Measurements from ENCODE around the gene BLOC1S1. TPM values are rescaled to one million over a fixed set of nuclear protein-coding genes. Genes with fewer than 3 reads are reported as not detected.

BLOC1S1 gene
- total RNA-seq, 1 donor from 2014 or later: 51.0 TPM

GRCh38 chr12:55743406-55744339, 27.8 kb downstream of the BLOC1S1 start:
- no peaks in the 10 kb centered on the region for H3K36me3 ChIP-seq (ENCODE audit: insufficient read depth, low read length)
- DNase-seq (ENCODE audit: low read depth): peak; percentile 47
- no peaks in the 10 kb centered on the region for H3K9me3 ChIP-seq (ENCODE audit: insufficient read depth, low read depth, low read length)
- H3K36me3 Mint-ChIP-seq (ENCODE audit: low read depth, unreplicated experiment): peaks cover 4% of the 10 kb centered on the region
- TF ChIP-seq, protein P1, sequence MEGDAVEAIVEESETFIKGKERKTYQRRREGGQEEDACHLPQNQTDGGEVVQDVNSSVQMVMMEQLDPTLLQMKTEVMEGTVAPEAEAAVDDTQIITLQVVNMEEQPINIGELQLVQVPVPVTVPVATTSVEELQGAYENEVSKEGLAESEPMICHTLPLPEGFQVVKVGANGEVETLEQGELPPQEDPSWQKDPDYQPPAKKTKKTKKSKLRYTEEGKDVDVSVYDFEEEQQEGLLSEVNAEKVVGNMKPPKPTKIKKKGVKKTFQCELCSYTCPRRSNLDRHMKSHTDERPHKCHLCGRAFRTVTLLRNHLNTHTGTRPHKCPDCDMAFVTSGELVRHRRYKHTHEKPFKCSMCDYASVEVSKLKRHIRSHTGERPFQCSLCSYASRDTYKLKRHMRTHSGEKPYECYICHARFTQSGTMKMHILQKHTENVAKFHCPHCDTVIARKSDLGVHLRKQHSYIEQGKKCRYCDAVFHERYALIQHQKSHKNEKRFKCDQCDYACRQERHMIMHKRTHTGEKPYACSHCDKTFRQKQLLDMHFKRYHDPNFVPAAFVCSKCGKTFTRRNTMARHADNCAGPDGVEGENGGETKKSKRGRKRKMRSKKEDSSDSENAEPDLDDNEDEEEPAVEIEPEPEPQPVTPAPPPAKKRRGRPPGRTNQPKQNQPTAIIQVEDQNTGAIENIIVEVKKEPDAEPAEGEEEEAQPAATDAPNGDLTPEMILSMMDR (IDR thresholded peaks at IDR 0.05; ENCODE audit: insufficient read depth, low read depth, low read length): no peak
- TF ChIP-seq EZH2 (IDR thresholded peaks at IDR 0.05; ENCODE audit: insufficient read depth, low read length): no peak
- peak overlapping the region; percentile 76 for H3K4me3 ChIP-seq (ENCODE audit: insufficient read depth, low read depth, low read length)
- H3K27me3 Mint-ChIP-seq (ENCODE audit: low read depth, unreplicated experiment): no peaks in the 10 kb centered on the region
- peaks cover 19% of the 10 kb centered on the region for H3K4me1 Mint-ChIP-seq (ENCODE audit: low read depth, unreplicated experiment)
- no peak for FAIRE-seq
- peaks cover 14% of the 10 kb centered on the region for H3K4me1 ChIP-seq (ENCODE audit: insufficient read depth, low read length)
- H3K4me3 Mint-ChIP-seq (ENCODE audit: unreplicated experiment): peak overlapping the region; percentile 94
- H3K27ac ChIP-seq (ENCODE audit: low read depth, low read length): peak overlapping the region; percentile 18
- H3K9ac ChIP-seq (ENCODE audit: low read length): peak overlapping the region; percentile 75
- no peaks in the 10 kb centered on the region for H3K27me3 ChIP-seq (ENCODE audit: insufficient read depth, low read length)
- H3K27ac Mint-ChIP-seq (ENCODE audit: unreplicated experiment): peak overlapping the region; percentile 81
- H3K4me2 ChIP-seq (ENCODE audit: low read length): peak overlapping the region; percentile 100
- no peaks in the 10 kb centered on the region for H3K9me3 Mint-ChIP-seq (ENCODE audit: unreplicated experiment)
- H2AFZ ChIP-seq (ENCODE audit: low read depth, low read length): peak overlapping the region; percentile 70
- peaks cover 39% of the 10 kb centered on the region for H4K20me1 ChIP-seq (ENCODE audit: insufficient read depth, low read length)
- H3K79me2 ChIP-seq (ENCODE audit: insufficient read depth, low read length): peaks cover 10% of the 10 kb centered on the region

DNA sequence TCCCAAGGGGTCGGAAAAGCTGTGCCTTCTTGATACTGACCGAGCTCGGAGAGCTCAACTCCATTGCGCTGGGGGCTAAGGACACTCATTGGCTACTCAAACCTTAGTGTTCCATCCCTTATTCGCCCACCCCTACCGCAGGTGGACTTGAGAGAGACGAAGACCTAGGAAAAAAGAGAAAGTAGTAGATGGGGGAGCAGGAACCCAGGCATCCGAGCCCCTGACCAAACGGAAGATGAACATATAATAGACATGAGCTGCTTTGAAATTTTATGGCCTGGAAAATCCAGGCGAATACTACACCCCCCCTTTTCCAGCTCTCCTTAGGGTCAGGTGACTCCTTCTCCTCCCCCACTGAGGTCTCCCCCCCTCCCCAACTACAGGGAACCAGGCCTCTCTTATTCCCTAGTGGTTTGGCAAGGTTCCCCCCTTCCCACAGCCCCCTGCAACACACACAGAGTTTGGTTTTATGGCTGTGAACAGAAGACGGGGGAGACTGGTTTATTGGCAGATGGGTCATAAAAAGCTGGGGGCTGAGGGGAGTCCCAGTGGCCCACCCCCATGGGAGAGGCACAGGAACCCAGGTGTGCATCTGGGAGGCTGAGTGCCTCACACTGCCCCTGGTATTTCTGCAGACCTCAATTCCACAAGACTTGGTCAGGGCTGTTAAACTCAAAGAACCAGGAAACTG, 28.6 kb downstream of the BLOC1S1 start:
- H3K9ac ChIP-seq (ENCODE audit: low read length): peak overlapping the region; percentile 75
- Mint-ChIP-seq H3K4me3 (ENCODE audit: unreplicated experiment) (peak overlapping the region; percentile 94), H3K9me3 (ENCODE audit: unreplicated experiment) (no peaks in the 10 kb centered on the region), H3K27me3 (ENCODE audit: low read depth, unreplicated experiment) (no peaks in the 10 kb centered on the region), H3K4me1 (ENCODE audit: low read depth, unreplicated experiment) (peaks cover 19% of the 10 kb centered on the region), H3K27ac (ENCODE audit: unreplicated experiment) (peak overlapping the region; percentile 81), H3K36me3 (ENCODE audit: low read depth, unreplicated experiment) (peaks cover 4% of the 10 kb centered on the region)
- no peaks in the 10 kb centered on the region for H3K9me3 ChIP-seq (ENCODE audit: insufficient read depth, low read depth, low read length)
- H3K4me2 ChIP-seq (ENCODE audit: low read length): peak overlapping the region; percentile 100
- H3K27ac ChIP-seq (ENCODE audit: low read depth, low read length): no peak overlapping the region
- peaks cover 14% of the 10 kb centered on the region for H3K4me1 ChIP-seq (ENCODE audit: insufficient read depth, low read length)
- H3K79me2 ChIP-seq (ENCODE audit: insufficient read depth, low read length): peaks cover 10% of the 10 kb centered on the region
- TF ChIP-seq, protein P1 (IDR thresholded peaks at IDR 0.05; ENCODE audit: insufficient read depth, low read depth, low read length): no peak
- TF ChIP-seq EZH2 (IDR thresholded peaks at IDR 0.05; ENCODE audit: insufficient read depth, low read length): no peak
- no peak for FAIRE-seq
- H3K4me3 ChIP-seq (ENCODE audit: insufficient read depth, low read depth, low read length): peak overlapping the region; percentile 76
- no peaks in the 10 kb centered on the region for H3K27me3 ChIP-seq (ENCODE audit: insufficient read depth, low read length)
- H3K36me3 ChIP-seq (ENCODE audit: insufficient read depth, low read length): no peaks in the 10 kb centered on the region
- H4K20me1 ChIP-seq (ENCODE audit: insufficient read depth, low read length): peaks cover 41% of the 10 kb centered on the region
- DNase-seq (ENCODE audit: low read depth): no peak
- peak overlapping the region; percentile 61 for H2AFZ ChIP-seq (ENCODE audit: low read depth, low read length)
